ENCODE results near the gene OR8U1. TPM values are rescaled to one million over a fixed set of nuclear protein-coding genes. Genes with fewer than 3 reads are reported as not detected.

The OR8U1 gene
- total RNA-seq = not detected in 2 replicates

DNA sequence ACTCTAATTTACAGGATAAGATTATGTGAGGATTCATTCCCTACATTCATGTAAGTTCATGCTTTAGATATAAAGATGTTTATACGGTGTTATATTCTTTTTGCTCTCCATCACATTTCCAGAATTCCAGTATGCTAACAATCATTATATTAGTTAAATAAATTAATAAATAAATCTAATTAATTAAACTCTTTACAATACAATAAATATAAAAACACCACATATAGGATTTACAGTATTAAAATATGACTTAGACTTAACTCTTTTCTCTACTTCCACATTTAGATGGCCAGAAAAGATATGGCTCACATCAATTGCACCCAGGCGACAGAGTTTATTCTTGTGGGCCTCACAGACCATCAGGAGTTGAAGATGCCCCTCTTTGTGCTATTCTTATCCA lies at the start of gene OR8U1:
OR8U1 (plus strand) TSS at position 301 of the 400 bp plus-strand sequence; CDS start at position 301, 0 bp downstream.

DNA sequence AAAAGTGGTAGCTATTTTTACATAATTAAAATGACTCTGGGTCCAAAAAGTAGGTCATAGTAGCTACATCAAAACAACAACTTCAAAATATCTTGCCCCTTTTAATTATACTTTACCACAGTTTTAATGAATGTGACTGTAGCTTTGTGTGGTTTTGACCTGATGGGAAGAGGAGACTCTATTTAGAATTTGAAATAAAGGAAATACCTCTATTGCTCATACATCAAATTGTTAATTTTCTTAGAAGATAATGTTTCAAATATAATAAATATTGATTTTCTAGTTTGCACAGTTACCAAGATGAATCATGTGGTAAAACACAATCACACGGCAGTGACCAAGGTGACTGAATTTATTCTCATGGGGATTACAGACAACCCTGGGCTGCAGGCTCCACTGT lies 29.7 kb upstream of the OR8U1 start, which contains the start of gene OR8K1:
OR8K1 (plus strand) TSS at position 301 of the 400 bp plus-strand sequence; CDS start at position 301, 0 bp downstream.

DNA sequence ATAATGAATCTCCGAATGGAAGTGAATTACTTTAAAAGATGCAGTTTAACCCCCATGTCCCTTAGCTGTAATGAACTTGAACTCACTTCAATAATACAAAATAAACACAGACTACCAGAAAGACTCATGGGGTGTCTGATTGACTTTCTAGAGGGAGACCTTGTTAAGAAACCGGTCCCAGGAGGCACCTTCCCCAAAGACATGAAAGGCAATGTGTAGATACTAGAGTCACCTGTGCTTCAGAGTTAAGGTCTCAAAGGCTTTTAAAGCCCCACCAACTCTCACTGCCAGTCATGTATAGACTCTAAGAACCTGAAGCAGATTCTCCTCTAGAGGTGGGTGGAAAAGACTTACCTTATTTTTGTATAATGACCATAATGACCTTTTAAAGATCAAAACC lies 21.4 kb upstream of the OR8U1 start, which contains the start of gene OR8J1:
OR8J1 (plus strand) TSS at position 301 of the 400 bp plus-strand sequence. CDS start 5,956 bp downstream, outside the sequence.

DNA sequence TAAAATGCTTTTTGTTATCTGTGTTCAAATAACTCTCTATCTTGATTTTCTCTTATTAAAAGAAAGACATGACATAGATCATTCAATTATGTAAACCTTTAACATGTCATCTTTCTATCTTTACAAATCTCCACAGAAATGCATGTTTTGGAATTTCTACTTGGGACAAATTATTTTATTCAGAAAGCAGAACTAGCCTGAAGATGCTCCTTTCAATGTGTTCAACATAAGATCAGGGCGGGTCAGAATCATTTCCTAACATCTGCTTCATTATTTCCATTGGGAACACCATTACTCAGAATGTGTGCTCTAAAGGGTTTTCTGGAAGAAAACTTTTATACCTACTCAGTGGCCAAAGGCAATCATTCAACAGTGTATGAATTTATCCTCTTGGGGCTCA lies 37.0 kb downstream of the OR8U1 start, which contains the start of gene OR5AL1:
OR5AL1 (plus strand) TSS at position 301 of the 400 bp plus-strand sequence.

Other genes starting within 250 kb of the OR8U1 start
- not detected in 2 replicates for gene OR8J3, start 235.4 kb upstream of the OR8U1 start, total RNA-seq
- not detected in 2 replicates for gene OR8K5, start 215.3 kb upstream of the OR8U1 start, total RNA-seq
- gene OR5J2, start 199.0 kb upstream of the OR8U1 start, total RNA-seq = not detected in 2 replicates
- gene OR5T2, start 141.4 kb upstream of the OR8U1 start, total RNA-seq = not detected in 2 replicates
- gene OR5T3, start 123.4 kb upstream of the OR8U1 start, total RNA-seq = not detected in 2 replicates
- not detected in 2 replicates for gene OR5T1, start 101.5 kb upstream of the OR8U1 start, total RNA-seq
- not detected in 2 replicates for gene OR8H1, start 83.4 kb upstream of the OR8U1 start, total RNA-seq
- not detected in 2 replicates for gene OR8K3, start 60.5 kb upstream of the OR8U1 start, total RNA-seq
- not detected in 2 replicates for gene OR8K1, start 29.6 kb upstream of the OR8U1 start, total RNA-seq
- not detected in 2 replicates for gene OR8J1, start 21.3 kb upstream of the OR8U1 start, total RNA-seq
- gene OR5AL1, start 37.1 kb downstream of the OR8U1 start, total RNA-seq = not detected in 2 replicates
- not detected in 2 replicates for gene OR5M3, start 97.7 kb downstream of the OR8U1 start, total RNA-seq
- not detected in 2 replicates for gene OR5M8, start 115.7 kb downstream of the OR8U1 start, total RNA-seq
- not detected in 2 replicates for gene OR5M11, start 167.6 kb downstream of the OR8U1 start, total RNA-seq
- gene OR5M10, start 202.1 kb downstream of the OR8U1 start, total RNA-seq = not detected in 2 replicates
- not detected in 2 replicates for gene OR5M1, start 239.2 kb downstream of the OR8U1 start, total RNA-seq

All from hair follicular keratinocyte (primary cell).